GM18870 (cell line): ENCODE measurements around the gene SLC25A39.
"Not testable (repeated sequence)": the region's sequence is repeated elsewhere in the genome, so short reads cannot be mapped to it uniquely, and the experiment has no call there.

Experiments
- ATAC-seq: cut with Tn5 transposase; IDR thresholded peaks from one replicate; pipeline ENCODE4 v1.9.1; 2021; ENCODE audit warnings: moderate library complexity; ENCODE audit not compliant: unreplicated experiment

The SLC25A39 gene

DNA sequence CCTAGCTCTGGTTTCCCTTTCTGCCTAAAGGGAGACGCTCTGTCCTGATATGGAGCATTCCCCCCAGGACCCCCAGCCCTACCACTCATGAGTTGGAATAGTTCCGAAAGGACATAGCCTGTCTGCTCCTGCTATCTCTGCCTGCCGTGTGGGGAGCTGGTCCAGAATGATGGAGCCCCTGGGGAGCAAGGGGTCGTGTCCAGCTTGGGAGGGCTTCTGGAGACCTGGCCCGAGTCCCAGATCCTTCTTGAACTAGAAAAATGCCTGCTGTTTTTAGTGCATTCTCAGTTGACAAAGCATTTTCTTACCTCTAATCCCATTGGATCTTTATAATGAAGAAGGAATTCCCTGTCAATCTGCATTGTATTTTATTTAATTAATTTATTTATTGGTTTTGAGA lies 11.3 kb upstream of the SLC25A39 start:
- ATAC-seq = no peak

DNA sequence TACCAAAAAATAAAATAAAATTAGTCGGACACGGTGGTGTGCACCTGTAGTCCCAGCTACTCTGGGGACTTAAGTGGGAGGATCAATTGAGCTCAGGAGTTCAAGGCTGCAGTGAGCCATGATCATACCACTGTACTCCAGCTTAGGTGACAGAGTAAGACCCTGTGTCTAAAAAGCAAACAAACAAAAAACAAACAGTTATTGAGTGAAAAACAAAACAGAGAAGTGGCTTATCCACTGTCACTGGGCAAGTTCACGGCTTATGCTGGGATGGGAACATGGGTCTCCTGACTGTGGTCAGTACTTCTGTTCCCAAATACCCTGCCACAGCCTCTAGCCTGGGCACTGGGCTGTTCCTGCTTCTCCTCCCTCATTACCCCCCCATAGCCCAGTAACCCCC lies 10.9 kb upstream of the SLC25A39 start:
- no peak for ATAC-seq

DNA sequence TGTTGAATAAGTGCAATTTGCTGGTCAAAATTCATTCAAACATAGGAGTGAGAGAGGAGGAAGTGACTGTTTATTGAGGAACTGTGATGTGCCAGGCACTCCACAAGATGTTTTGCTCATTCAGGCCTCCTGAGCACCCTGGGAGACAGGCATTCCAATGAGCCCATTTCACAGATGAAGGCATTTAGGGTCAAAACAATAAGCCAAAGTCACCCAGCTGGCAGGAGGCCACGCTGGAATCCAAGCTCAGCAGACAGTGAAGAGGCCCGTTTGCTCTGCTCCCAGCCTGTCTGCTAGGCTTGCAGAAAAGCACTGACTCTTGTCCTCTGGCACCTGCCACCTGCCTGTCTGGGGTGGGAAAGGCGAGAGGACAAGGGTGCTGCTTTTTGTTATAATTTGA lies 10.1 kb upstream of the SLC25A39 start:
- no peak for ATAC-seq

DNA sequence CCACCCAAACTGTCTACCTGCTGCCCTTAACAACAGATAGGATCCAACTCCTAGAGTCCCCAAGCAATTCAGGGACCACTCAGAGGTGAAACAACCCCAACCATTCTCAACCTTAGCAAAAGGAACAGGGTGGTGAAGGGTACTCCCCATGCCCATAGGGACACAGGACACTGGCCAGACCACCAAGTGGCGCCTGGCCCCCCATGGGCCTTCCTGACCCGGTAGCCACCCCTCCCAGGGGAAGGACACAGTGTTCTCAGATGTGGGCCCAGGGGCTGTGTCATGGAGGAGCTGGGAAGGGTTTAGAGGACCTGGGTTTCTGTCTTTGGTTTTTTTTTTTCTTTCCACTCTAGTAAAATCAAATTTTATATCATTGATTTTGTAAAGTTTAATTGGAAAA lies 9.7 kb upstream of the SLC25A39 start:
- no peak for ATAC-seq

DNA sequence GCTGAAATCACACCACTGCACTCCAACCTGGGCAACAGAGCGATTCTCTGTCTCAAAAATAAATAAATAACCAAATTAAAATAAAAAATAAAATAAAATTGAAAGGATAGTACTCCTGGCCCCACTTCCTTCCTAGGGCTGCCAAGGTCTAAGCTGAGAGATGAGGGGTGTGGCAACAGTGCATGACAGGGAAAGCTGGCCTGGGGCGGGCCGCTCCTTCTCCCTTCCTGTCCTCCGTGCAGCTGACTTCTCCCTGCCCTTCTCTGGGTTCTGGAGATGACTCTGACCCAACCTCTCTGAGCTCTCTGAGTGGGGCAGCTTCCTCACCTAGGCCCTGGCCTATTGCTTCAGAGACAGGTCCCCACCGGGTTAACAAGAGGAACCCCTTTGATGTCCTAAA lies 8.7 kb upstream of the SLC25A39 start:
- ATAC-seq = no peak

DNA sequence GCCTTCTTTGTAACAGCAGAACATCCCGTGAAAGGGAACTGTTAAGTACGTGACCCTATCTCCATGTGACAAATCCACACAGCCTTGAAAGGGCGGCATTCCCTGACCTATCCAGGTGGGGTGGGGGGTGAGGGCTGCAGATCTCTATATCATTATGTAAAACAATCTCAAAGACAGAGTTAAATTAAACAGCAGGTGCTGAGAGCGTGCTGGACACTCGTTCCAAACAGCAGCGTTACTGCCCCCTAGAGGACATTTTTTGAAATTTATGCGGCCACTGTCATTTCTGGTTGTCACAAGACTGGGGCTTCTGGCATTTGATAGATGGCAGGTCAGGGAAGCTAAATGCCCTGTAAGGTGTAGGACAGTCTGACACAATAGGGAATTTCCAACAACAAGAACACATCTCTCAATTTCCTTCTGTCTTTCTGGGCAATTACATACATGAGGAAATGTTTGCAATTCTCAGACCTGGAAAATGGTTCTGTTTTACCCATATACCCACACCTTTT lies 6.7 kb upstream of the SLC25A39 start:
- no peak for ATAC-seq

DNA sequence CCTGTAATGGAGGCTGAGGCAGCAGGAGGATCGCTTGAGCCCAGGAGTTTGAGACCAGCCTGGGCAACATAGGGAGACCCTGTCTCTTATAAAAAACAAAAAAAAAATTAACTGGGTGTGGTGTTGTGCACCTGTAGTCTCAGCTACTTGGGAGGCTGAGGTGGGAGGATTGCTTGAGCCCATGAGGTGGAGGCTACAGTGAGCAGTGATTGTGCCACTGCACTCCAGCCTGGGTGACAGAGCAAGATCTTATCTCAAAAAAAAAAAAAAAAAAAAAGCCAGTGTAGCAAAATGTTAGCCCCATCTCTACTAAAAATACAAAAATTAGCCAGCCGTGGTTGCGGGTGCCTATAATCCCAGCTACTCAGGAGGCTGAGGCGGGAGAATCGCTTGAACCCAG lies 5.6 kb upstream of the SLC25A39 start:
- ATAC-seq = not testable (repeated sequence)

DNA sequence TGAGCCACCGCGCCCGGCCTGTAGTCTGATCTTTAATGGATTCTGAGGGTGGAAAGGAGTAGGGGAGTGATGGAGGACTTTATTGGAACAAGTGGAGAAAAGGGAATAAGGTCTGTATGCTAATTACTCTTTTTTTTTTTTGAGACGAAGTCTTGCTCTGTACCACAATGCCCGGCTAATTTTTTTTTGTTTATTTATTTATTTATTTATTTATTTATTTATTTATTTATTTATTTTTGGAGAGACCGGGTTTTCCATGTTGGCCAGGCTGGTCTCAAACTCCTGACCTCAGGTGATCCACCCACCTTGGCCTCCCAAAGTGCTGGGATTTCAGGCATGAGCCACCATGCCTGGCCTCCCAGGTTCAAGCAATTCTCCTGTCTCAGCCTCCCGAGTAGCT lies 4.9 kb upstream of the SLC25A39 start:
- ATAC-seq = not testable (repeated sequence)

DNA sequence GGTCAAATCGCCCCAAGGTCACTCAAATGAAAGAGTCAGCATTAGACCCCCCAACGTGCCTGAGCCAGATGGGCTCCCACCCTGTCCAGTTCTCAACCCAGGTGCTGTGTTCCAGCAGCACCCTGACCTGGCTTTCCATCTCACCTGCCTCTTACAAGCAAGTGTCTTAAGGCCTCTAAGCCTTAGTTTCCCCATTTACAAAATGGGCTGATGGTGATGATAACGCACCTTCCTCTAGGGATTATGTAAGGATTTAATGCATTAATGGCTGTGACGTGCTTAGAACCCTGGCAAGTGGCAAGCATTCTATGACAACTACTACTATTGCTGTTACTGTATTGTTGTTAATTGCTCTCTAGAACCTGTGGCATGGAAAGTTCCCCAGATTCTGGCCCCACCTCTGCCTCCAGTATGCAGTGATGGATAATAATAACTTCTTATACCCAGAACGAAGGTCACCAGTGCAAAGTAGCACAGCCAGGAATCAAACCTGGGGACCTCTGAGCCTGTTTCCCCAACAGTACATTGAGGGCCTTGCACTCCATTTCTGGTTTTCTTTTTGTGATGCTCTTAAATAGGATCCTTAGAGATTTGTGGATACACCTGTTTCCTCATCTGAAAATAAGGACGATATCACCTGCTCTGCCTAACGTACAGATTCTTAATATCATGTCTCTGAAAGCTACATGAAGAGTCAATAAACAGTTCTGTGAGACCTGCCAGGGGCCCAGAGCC lies 3.3 kb upstream of the SLC25A39 start:
- no peak for ATAC-seq

DNA sequence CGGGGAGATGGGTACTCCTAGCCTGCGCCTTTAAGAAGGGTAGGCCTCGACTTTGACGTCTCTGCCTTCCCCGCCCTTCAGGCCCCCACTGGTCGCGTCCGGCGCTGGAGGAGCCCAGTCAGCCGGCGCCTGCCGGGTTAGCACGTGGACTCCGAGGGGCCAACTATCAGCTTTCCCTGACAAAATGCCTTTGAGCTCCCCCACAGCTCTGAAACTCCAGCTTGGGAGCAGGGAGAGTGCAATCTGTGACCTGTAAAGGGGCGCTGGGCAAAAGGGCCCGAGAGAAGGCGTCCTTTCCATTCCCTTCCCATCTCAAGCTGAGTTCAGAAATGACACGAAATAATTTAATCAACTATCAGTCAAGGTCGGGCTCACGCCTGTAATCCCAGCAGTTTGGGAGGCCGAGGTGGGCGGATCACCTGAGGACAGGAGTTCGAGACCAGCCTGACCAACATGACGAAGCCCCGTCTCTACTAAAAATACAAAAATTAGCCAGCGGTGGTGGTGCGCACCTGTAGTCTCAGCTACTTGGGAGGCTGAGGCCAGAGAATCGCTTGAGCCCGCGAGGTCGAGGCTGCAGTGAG lies 2.3 kb upstream of the SLC25A39 start:
- ATAC-seq = no peak

DNA sequence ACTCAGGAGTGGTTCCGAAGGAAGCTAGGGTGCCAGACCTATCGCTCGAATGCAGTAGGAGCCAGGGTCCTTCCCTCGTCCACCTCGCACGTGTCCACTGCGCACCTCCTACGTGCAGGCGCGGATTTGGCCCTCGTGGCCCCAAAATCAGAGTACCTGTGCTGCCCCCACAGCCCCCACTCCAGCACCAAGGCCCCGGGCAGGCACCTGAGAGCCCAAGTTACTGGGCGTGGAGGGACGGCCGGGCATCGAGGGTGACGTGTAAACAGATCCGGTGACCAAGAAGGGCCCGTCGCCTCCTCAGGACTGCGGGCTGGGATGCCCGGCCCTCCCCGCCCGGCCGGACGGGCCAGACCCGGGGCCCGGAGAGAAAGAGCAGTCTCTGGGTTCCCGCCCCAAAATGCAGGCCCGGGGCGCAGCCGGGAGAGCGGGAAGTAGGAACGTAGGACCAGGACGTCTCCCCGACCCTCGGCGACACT lies 492 bp downstream of the SLC25A39 start:
- no peak for ATAC-seq

DNA sequence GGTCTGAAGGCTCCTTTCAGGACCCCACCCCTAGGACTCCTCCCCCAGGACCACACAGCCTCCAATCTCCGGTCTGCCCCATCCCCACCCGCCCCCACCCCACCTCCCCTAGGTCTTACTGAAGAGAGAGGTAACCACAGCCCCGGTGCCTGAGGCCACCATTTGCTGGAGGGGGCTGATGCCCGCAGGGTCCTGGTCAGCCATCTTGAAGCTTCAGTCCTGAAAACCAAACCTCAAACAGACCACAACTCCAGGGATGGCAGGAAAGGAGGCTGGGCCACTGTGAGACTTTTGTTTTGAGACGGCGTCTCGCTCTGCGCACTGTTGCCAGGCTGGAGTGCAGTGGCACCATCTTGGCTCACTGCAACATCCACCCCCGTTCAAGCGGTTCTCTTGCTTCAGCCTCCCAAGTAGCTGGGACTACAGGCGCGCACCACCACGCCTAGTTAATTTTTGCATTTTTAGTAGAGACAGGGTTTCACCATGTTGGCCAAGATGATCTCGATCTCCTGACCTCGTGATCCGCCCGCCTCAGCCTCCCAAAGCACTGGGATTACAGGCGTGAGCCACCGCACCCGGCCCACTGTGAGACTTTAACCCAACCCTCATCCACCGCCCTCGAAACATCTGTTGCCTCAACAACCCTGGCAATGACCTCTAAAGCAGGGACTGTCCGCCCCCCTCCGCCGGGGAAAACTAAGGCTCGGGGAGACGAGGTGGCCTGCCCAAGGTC lies 1.1 kb downstream of the SLC25A39 start:
- ATAC-seq = no peak

DNA sequence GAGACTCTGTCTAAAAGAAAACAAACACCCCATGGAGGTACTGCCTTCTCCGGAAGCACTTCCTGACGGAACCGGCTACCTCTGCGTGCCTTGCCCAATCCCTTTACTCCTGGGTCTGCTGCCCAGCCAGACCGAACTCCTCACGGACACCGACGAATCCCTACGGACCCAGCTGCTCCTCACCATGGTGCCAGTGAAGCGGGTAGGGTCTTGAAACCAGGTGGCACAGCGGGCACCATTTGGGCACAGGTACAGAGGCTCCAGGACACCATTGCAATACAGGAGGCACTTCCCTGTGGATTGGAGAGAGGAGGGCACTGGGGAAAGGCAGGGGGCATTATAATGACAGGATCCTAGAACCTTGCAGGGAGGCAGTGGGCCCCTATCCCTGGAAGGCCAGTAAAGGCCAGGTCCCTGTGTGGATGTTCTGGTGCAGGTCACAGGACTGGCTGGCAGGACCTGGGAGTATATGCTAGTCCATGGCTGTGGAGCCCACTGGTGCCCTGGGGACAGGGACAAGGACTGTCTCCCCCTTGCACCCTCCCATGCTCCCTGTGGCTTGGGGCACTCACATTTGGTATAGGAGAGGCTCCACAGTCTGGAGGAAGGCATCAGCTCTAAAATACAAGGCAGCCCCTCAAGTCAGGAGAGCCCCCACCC lies 2.3 kb downstream of the SLC25A39 start:
- ATAC-seq = no peak

DNA sequence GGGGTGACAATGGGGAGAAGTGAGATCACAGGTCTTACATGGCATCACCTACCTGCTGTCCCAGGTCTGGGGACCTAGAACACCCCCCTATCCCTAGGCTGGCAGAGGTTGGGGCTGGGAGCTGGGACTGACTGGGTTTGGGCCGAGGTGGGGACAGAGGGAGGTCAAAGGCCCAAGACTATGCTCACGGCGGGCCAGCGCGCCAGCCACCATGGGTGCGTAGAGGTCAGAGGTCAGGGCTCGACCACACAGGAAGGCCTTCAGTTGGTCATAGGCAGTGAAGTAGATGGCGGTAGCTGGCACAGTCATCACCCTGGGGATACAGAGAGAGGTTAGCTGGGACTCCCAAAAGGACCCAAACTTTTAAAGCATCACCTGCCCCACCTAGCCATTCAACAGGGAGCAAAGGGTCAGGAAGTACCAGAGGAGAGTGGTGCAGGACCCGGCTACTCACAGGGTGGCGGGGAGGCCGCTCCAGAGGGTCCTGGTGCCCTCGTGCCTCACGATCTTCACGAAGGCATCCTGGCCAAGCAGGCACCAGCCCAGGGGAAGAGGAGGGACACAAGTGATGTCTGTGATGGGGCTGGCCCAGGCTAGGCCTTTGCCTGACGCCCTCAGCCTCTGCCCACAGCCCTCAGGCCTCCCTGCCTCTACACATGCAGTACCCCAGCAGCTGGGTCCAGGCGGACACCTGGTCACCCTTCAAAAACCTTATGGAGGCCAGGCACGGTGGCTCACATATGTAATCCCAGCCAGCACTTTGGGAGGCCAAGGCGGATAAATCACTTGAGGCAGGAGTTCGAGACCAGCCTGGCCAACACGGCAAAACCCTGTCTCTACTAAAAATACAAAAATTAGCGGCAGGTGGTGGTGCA lies 3.1 kb downstream of the SLC25A39 start:
- ATAC-seq = no peak

DNA sequence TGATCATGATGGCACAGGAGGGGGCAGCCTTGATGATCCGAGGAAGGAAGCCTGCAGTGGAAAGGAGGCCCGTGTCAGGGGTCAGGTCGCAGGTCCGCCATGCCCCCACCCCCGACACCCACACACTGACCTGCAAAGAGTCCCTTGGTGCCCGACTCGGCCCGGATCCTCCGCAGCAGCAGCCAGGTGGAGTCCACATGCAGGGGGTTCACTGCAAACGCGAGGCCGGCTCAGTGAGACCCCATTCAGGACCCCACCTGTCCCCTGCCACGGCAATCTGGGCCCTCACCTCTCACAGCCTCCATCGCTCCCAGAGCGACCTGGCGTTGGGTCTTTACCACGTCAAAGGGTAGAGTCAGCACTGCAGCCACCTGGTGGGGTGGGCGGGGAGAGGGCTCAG lies 4.6 kb downstream of the SLC25A39 start:
- ATAC-seq = no peak

DNA sequence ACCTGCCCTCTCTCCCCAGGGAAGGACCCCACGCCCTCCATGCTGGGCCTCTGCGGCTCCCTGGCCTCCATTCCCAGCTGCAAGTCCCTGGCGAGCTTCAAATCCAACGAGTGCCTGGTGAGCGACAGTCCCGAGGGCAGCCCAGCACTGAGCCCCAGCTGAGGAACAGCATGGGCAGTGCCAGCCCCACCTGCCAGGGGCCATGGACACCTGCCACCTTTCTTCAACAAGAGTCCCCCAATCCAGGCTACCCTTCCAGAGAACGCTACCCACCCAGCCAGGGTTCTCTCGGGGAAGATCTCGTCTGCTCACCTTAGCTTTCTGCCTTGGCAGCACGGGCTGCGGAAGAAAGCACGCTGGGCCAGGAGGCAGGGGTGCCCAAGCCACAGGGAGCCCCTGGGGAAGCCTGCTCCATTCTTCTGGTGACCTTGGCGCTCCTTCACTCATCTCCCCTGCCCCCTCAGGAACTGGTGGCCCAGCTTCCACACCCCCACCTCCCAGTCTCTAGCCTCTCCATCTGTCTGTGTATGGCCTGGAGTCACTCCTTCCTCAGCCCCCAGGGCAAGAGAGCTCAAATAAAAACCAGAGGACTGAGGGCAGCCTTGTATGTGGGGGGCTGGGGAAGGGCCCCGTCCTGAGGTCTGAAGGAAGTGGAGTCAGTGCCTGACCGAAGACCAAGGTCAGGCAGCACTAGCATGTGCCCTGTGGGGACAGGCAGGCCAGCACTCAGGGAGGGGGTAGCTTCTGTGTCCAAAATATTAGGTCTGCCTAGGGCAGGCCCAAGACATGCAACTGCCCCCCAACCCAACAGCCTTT lies 6.3 kb downstream of the SLC25A39 start:
- no peak for ATAC-seq

DNA sequence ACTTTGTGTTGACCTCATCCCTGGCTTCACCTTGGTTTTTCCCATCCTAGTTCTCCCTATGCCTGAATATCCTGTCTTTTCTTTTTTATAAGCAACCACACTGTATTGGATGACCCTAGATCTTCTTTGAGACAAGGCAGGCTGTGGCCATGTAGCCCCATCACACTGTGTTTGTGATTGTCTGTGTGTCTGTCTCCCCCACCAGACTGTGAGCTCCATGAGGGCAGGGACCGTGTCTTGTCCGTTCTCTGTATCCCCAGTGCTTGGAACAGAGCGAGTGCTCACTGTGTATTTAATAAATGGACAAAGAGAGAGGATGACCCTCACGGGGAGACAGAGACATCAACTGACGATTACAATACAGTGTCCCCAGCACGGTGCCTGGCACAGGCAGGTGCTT lies 7.1 kb downstream of the SLC25A39 start:
- no peak for ATAC-seq

DNA sequence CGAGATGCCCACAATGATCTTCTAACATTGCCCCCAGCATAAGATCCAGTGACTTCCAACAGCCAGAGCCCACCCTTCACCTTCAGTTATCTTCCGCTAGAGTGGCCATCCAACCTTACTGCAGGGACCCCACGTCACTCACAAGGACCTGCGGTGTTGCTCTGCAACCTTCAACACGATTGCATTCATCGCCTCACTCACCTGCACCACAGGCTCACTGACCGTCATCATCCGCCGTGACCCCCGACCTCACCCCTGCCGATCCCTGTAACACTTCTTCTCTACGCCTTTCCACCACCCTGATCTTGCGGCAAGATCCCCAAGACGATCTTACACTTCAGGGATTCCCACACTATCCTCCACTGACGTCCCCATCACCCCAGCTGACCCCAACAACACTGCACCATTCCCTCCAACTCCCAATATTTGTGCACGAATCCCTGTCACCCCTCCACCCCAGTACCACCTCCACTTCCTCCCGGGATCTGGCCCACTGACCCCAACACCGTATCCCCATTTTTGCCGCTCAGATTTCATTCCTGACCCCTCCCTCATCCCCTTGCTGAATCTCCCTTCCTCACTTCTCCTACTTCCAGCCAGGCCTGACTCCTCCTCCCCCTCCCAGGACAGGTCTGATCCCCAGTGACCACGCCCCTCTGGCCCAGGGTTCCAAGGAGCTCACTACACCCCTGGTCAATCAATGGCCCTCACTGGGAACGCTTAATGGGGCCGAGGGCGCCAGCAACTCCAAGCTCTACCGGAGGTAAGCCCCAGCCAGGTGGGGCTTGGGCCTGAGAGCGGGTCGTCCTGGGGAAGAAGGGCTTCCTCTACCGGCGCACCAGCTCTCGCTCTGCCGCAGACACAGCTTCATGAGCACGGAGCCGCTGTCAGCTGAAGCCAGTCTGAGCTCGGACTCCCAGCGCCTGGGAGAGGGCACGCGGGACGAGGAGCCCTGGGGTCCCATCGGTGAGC lies 8.6 kb downstream of the SLC25A39 start:
- ATAC-seq = no peak
